Upper lobe of right lung (tissue), 1 donor: ENCODE data around the gene SRSF12. TPM values are rescaled to one million over a fixed set of nuclear protein-coding genes. Genes with fewer than 3 reads are reported as not detected.

Experiments
- ATAC-seq: fragments of 200-7000 bp; cut with Tn5 transposase; one replicate; pipeline ENCODE4 v1.9.1; 2020; ENCODE audit warnings: mild to moderate bottlenecking, moderate library complexity
- DNase-seq: peaks from one replicate; pipeline ENCODE4 v3.0.0-alpha.2; 2020
- H3K27ac ChIP-seq: fragments of 200-600 bp; one replicate; pipeline ENCODE4 v1.8.0; 2022
- H3K27me3 ChIP-seq: fragments of 200-600 bp; one replicate; pipeline ENCODE4 v1.8.0; 2022; ENCODE audit warnings: mild to moderate bottlenecking
- H3K36me3 ChIP-seq: fragments of 200-600 bp; one replicate; pipeline ENCODE4 v1.8.0; 2022
- H3K4me1 ChIP-seq: fragments of 200-600 bp; one replicate; pipeline ENCODE4 v1.8.0; 2022
- H3K4me3 ChIP-seq: fragments of 200-600 bp; one replicate; pipeline ENCODE4 v1.8.0; 2022; ENCODE audit warnings: mild to moderate bottlenecking
- H3K9me3 ChIP-seq: fragments of 200-600 bp; one replicate; pipeline ENCODE4 v1.8.0; 2022
- intact Hi-C: fragments of 100-400 bp; cut with DNase I; formaldehyde crosslinking; loops from one replicate; pipeline ENCODE4 v1.11.0; 2022
- total RNA-seq: library from RNA; stranded (reverse); fragmentation: NEBNext Ultra II Directional; extraction: Animal tissue kit (Norgen Biotek cat#: 25700); gene quantifications from one replicate; pipeline ENCODE4 v1.2.1, GENCODE V29; 2021
- TF ChIP-seq, protein P1 (sequence below): fragments of 200-600 bp; IDR thresholded peaks from one replicate; pipeline ENCODE4 v1.8.0; 2022; ENCODE audit warnings: antibody characterized with exemption
- donor health status: DM: no; HTN: yes; CAD: no; lungs with severe emphysema.

The SRSF12 gene
- total RNA-seq, 1 donor from 2014 or later = not detected

DNA sequence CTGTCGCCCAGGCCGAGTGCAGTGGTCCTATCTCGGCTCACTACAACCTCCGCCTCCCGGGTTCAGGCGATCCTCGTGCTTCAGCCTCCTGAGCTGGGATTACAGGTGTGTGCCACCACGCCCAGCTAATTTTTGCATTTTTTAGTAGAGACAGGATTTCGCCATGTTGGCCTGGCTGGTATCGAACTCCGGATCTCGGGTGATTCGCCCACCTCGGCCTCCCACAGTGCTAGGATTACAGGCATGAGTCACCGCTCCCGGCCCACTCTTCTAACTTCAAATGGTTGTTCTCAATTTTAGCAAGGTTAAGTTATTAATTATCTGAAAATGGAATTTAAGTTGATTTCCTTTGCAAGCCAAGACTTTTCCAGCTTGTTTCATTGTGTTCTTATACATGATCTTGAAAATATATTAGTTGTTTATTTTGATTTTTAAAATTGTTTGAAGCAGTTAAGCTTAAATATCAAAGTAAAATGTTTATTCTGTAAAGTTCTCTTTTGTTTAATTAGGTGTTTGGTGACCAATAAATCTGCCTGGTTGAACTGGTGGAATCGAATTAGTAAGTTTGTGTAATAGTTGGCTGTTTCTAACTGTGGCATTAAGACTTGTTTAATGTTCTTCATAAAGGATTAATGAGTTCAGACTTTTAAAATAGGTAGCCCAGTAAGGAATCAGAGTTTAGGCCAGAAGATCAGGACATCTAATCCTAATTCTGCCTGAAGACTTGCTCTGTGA, 30.3 kb upstream of the SRSF12 start:
- Histone ChIP-seq H3K4me3 (no peak overlapping the region), H3K4me1 (peaks cover 8% of the 10 kb centered on the region), H3K27ac (no peak overlapping the region)

GRCh38 chr6:89146718-89147700, 29.1 kb upstream of the SRSF12 start:
- no peaks in the 10 kb centered on the region for H3K9me3 ChIP-seq
- no peaks in the 10 kb centered on the region for H3K27me3 ChIP-seq
- TF ChIP-seq, protein P1, sequence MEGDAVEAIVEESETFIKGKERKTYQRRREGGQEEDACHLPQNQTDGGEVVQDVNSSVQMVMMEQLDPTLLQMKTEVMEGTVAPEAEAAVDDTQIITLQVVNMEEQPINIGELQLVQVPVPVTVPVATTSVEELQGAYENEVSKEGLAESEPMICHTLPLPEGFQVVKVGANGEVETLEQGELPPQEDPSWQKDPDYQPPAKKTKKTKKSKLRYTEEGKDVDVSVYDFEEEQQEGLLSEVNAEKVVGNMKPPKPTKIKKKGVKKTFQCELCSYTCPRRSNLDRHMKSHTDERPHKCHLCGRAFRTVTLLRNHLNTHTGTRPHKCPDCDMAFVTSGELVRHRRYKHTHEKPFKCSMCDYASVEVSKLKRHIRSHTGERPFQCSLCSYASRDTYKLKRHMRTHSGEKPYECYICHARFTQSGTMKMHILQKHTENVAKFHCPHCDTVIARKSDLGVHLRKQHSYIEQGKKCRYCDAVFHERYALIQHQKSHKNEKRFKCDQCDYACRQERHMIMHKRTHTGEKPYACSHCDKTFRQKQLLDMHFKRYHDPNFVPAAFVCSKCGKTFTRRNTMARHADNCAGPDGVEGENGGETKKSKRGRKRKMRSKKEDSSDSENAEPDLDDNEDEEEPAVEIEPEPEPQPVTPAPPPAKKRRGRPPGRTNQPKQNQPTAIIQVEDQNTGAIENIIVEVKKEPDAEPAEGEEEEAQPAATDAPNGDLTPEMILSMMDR = no peak
- peak overlapping the region; percentile 80 for H3K27ac ChIP-seq
- peaks cover 8% of the 10 kb centered on the region for H3K4me1 ChIP-seq
- DNase-seq (no peak), ATAC-seq (no peak)
- intact Hi-C loops = no loop called here
- no peaks in the 10 kb centered on the region for H3K36me3 ChIP-seq
- H3K4me3 ChIP-seq = peak overlapping the region; percentile 81

More for the DNA sequence above, 30.3 kb upstream of the SRSF12 start:
- no peaks in the 10 kb centered on the region for H3K9me3 ChIP-seq
- intact Hi-C loops = no loop called here
- TF ChIP-seq, protein P1 = no peak
- no peaks in the 10 kb centered on the region for H3K36me3 ChIP-seq
- ATAC-seq (no peak), DNase-seq (no peak)
- H3K27me3 ChIP-seq = no peaks in the 10 kb centered on the region

DNA sequence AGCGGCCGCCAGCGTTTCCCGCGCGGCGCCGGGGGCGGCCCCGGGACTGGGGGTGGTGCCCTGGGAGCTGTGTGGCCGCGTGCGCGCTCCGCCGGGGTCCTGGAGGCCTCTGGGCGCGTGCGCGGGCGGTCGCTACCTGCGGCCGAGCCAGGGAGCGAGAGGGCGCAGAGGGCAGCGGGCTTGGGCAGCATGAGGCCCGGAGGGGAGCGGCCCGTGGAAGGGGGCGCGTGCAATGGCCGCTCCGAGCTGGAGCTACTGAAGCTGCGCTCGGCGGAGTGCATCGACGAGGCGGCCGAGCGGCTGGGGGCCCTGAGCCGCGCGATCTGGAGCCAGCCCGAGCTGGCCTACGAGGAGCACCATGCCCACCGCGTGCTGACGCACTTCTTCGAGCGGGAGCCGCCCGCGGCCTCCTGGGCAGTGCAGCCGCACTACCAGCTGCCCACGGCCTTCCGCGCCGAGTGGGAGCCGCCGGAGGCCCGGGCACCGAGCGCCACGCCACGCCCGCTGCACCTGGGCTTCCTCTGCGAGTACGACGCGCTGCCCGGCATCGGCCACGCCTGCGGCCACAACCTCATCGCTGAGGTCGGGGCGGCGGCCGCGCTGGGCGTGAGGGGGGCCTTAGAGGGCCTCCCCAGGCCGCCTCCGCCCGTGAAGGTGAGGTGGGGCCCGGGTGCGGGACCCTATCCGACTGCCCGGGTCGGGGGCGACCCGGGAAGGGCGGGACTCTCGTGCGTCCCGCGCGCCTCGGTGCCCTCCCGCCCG, 28.3 kb upstream of the SRSF12 start, which contains the start of gene PM20D2:
TSS of gene PM20D2 (plus strand) at position 100 of the 762 bp plus-strand sequence. CDS start at position 190, 90 bp downstream.
- peak within 1 kb of the TSS; percentile 81 for H3K4me3 ChIP-seq
- H3K9me3 ChIP-seq = no peaks in the 10 kb centered on the region
- H3K4me1 ChIP-seq = peaks cover 8% of the 10 kb centered on the region
- DNase-seq (peak; percentile 87), ATAC-seq (peak; percentile 96)
- no peaks in the 10 kb centered on the region for H3K36me3 ChIP-seq
- H3K27me3 ChIP-seq = no peaks in the 10 kb centered on the region
- TF ChIP-seq, protein P1 = no peak
- intact Hi-C loops = no loop called here
- peak within 1 kb of the TSS; percentile 80 for H3K27ac ChIP-seq

GRCh38 chr6:89145091-89145955, 27.5 kb upstream of the SRSF12 start:
- intact Hi-C loops = no loop called here
- ATAC-seq (peak; percentile 31), DNase-seq (no peak)
- no peaks in the 10 kb centered on the region for H3K36me3 ChIP-seq
- peak overlapping the region; percentile 80 for H3K27ac ChIP-seq
- TF ChIP-seq, protein P1 = no peak
- no peaks in the 10 kb centered on the region for H3K9me3 ChIP-seq
- H3K4me3 ChIP-seq = peak overlapping the region; percentile 81
- no peaks in the 10 kb centered on the region for H3K27me3 ChIP-seq
- peaks cover 8% of the 10 kb centered on the region for H3K4me1 ChIP-seq
